Measurements from ENCODE around the gene ALG9.
A peak's percentile ranks its signal among the peaks of the same experiment; 100 is the strongest.

GRCh38 chr11:111918390-111919256 is 47.2 kb upstream of the ALG9 start, which contains the start of gene C11orf52:
- TF ChIP-seq CTCF (IDR thresholded peaks at IDR 0.05) (no peak), CREM (CRISPR knock-in tag; IDR thresholded peaks at IDR 0.05) (0 out of 2 replicates have a peak, but pooled peaks have one; percentile 47), RORB (CRISPR knock-in tag; IDR thresholded peaks at IDR 0.05) (no peak), SP1 (CRISPR knock-in tag; conservative IDR thresholded peaks at IDR 0.05) (0 out of 2 replicates have a peak, but pooled peaks have one; percentile 42), KAT7 (CRISPR knock-in tag; IDR thresholded peaks at IDR 0.05; ENCODE audit: borderline replicate concordance) (no peak), NR3C1 (CRISPR knock-in tag; conservative IDR thresholded peaks at IDR 0.05; ENCODE audit: low read depth) (no peak), ATF3 (CRISPR knock-in tag; conservative IDR thresholded peaks at IDR 0.05) (no peak), NFATC4 (CRISPR knock-in tag; IDR thresholded peaks at IDR 0.05) (no peak)

Measured in WTC11 (cell line).